ENCODE measurements around the gene DTD1.
A peak's percentile ranks its signal among the peaks of the same experiment; 100 is the strongest.

Gene DTD1

DNA sequence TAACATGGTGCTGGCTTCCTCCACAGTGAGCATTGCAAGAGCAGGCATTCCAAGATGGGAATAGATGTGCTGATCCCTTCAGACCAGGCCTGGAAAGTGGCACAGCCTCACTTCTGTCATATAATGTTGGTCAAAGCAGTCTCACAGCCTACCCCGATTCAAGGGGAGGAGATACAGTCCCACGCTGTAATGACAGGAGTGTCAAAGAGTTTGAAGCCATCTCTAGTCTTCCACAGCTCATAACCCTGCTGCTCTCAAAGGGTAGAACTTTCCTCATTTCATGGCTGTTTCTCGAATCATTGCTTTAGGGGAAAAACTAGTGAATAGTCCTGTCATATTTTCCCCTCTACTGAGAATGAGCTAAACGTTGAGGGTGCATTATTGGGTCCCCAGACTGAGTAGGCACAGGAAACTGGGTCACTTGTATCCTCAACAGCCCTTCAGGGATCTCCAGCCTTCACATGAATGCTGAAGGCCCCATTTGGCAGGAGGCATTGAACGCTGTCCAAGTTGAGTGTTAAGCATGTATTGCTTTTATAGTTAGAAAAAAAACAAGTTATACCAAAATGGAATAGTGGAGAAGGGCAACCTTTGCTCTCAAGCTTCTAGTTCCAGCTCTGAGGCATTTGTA lies 27.3 kb downstream of the DTD1 start:
- DNase-seq, result no peak

DNA sequence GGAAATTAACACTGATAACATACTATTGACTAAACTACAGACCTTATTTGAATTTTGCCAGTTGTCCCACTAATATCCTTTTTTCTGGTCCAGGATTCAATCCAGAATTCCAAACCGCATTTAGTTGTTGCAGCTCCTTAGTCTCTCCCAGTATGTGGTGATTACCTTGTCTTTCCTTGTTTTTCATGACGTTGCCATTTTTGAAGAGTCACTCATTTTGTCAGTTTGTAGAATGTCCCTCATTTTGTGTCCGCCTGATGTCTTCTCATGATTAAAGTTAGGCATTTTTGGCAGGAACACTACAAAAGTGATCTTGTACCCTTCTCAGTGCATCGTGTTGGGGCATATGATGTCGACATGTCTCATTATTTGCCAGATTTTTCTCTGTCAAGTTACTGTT lies 33.1 kb downstream of the DTD1 start:
- DNase-seq, result no peak

DNA sequence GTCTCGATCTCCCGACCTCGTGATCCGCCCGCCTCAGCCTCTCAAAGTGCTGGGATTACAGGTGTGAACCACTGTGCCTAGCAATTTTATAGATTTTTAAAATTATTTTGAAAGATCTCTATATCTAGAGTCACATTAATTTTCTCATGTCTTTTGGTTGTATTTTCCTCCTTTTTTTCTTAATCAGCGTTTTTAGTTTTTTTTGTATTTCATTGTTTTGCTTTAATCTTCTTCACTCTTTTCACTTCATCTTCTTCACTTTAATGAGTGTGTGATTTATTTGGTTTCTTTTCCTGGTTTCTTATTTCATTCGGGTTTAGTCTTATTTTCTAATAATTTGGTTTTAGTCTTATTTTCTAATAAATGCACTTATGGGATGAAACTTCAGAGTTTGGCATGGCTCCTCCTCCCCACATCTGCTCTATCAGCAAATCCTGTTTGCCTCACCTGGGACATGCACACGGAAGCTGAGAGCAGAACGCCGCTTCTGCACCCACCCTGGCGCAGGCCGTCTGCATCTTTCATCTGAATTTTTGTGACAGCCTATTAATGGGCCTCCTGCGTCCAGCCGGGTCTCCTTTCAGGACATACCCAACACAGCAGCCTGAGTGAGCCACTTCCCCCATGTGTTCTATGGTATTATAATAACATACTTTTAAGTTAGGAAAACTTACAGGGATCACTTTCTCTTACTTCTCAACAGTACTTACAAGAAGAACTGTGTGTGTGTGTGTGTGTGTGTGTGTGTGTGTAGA lies 35.5 kb downstream of the DTD1 start:
- DNase-seq, result no peak

DNA sequence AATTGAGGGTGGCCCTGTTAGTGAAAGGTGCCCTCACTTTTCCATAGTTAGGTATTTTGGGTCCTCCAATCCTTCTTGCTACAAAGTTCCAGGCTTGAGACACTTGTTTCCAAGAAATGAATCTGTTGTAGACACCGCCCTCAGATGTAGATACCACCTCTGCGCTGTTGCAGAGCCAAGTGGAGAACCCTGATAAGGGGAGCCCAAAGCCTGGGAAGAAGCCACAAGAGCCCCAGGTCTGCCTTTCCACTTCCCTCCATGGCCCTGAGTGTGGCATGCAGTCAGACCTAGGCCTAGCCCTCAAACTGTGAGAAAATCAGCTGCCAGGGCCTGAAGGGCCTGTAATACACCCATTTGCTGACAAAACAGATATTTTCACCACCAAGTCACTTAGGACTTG lies 37.1 kb downstream of the DTD1 start:
- no peak for DNase-seq

DNA sequence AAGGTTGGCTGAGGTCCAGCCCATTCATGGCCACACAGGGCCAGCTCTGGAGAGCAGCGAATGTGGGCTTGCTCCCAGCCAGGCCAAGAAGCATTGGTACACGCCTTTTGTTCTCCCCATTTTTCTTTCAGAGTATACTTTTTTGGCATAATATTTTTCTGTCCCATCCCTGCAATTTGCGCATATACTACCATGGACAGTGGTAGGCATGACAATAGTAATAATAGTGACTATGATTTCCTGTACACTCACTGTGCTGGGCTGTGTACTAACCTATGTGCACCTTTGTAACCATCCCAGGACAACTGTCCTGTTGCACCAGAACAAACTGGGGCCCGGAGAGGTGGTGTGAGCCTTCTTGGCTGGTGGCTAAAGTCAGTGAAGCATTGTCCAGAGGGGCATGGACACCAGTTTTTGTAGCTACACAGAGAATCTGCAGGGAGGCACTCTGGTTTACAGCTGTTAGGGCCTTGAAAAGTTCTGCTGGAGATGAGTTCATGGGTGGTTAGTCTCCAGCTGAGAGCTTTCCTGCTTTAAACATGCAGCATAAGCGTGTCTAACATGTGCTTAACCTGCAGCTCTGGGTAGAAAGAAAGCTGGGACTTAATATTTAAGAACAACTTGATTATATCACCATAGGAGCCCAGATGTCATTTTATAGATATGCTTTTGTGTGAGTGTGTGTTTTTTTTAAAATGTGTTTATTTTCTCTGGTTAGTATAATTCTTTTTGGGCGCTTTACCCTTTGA lies 38.2 kb downstream of the DTD1 start:
- no peak for DNase-seq

DNA sequence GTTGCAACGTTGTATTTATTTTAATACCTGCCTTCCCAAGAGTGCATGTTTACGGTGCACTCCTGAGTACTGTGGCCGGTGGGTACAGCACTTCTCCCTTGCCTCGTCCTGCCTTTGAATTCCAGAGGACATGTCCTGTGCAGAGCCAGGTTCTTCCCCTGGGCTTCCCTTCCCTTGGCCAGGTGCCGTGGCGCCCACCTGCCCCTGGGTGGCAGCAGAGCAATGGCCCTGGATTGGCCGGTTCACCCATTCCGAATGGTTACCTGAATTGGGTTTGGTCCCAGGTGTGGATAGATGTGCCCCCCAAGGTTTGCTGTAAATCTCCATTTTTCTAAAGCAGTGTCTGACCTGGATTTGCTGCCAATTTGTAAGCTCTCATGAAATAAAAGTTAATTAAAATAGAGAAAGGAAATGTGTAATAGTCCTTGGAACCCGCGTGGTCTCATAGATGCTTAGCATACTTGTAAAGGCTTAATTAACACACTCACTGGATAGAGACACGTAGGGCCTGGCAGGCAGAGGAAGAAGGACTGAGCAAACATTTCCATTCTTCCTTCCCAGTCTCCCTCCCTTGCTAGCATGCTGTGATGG lies 40.6 kb downstream of the DTD1 start:
- no peak for DNase-seq

DNA sequence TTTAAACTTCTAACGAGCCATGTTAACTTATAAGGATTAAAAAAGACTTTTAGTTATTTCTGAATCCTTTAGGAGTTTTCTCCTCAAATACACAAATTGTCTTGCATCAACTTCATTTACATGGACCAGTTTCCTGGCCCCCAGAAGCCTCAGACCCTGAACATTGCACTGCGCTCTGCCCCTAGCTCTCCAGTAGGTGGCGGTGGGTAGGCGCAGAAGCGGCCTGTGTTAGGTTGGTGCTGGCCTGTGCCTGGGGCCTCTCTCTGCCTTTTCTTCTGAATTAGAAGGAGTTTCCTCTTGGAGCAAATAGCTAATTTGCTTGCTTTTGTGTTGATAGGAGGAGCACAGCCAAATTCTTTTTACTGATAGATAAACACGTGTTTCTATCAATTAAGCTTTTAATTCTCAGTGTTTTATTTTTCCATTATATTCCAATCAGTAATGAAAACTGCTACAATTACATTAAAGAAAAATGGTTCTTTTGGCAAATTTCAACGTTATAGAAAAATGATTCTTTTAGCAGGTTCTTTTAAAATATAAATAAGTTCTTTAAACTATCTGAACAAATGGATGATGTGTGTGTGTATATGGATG lies 44.4 kb downstream of the DTD1 start:
- peak; percentile 47 for DNase-seq

DNA sequence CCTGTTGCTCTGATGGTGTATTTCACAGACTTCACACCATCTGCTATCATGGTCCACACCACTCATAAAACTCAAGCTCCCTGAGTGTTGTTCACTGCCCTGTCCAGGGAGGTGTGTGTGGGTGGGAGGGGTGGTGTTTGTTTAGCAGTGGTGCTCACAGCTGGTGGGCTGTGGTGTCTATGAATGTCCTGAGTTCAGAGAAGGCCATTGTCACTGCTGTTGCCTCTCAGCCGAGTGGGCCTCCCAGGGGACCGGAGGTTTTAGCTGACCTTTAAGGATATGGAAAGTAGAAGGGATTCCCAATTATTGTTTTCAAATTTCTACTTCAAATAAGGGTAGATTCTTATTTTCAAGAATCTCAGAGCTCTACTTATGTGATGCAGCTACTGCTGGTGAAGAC lies 45.6 kb downstream of the DTD1 start:
- DNase-seq, result no peak

DNA sequence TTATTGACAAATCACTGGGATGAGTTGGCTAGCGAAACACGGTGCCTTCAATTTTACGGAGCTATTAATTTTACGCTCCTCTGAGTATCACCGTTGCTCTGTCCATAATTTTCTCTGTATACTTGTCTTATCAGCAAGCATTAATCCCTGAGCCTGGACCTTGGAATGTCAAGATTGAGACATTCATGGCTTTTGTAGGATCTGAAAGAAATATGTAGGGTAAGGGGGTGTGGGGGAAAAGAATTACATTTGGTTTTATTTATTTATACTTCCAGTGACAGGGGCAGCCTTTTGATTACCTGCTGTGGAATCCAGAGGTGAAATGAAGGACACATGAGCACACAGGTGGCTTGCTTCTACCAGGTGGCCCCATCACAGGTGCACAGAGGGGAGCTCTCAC lies 46.6 kb downstream of the DTD1 start:
- DNase-seq, result no peak

DNA sequence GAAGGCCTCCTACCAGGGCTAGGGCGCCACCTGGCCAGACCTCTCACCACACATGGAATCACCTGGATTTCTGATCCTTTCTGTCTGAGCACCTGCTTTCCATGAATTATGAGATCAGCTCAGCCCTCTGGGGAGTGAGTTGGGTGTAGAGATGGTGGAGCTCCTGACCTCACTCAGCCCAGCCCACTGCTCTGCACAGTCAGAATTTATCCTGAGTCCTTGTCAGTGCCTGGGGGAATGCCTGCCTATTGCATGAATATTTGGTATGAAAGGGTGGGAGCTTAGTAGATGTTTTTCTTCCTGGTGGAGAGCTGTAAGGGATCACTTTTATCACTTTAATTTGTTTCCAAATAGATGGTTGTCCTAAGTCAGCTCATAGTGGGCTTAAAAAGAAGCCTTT lies 47.5 kb downstream of the DTD1 start:
- DNase-seq, result no peak

DNA sequence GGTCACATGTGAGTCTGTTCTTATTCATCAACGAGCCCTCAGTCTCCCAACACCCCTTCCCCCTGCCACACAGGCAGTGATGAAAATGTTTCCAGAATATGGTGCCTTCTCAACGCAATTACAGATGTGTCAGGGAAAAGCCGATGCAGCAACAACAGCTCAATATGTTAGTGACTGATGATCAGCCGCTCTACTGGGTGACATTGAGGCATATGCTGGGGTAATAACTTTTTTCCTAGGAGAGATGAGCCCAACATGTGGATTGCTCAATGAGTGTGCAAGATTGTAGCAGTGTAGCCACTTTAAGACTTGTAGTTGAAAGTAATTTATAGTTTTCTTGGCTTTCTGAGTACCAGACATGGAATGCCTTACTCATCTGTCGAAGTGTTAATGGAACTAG lies 49.4 kb downstream of the DTD1 start:
- no peak for DNase-seq

DNA sequence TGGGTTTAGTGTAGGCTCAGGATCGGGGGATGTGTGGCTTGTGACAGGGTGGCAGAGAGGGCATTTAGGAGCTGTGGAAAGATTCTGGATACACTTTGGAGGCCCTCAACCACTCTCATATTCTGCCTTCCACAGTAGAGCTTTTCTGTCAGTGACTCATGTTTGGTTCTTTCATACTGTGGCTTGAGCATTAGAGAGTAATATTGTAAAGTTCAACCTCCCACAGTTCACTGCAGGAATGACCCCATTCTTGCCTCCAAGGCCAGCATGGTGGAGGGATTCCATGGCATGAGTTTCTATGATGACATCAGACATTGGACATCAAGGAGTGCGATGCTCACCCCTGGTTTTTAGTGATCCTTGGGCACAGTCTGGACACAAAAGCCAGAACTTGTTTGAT lies 50.9 kb downstream of the DTD1 start:
- DNase-seq, result no peak

DNA sequence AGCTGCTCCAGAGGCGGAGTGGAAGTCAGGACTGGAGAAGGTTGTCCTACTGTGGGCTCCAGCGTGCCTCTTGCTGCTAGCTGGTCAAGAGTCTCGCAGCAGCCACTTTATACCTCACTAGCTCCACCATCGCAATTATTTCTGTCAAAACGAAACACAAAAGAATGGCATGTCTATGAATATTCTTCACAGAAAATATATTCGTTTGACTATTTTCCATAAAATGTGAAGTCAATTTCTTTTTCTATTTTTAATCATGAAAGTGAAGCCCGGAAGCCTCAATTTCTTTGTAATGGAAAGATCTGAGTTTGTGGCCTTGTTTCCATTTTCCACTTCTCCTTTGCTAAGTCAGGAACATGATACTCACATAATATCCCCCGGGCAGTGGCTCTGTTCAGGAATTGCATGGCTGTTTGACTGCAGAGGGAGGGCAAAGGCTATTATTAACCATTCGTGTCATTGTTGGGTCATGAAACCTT lies 51.7 kb downstream of the DTD1 start:
- no peak for DNase-seq

DNA sequence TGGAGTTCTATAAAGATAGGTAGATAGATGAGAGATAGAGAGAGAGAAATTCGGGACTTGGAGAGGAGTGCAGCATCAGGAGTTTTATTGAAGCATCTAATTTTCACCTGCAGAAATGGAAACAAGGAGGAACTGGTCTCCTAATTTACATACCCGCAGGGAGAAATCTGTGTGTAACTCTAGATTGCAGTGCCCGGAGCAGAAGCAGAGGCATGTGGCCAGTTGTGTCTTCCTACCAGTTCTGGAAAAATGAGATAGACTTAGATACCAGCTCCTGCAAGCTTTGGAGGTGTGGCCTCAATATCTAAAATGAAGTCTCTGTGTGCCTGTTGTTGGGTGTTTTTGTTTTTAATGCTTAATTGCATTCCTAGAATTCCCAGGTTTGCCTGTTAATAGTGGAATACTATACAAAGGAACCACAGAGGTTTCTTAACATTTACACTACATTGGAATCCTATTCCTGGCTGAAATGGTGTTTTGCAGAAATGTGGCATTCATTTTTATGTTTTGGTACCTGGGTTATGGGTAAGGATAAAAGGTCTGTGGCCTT lies 57.4 kb downstream of the DTD1 start:
- DNase-seq, result no peak

DNA sequence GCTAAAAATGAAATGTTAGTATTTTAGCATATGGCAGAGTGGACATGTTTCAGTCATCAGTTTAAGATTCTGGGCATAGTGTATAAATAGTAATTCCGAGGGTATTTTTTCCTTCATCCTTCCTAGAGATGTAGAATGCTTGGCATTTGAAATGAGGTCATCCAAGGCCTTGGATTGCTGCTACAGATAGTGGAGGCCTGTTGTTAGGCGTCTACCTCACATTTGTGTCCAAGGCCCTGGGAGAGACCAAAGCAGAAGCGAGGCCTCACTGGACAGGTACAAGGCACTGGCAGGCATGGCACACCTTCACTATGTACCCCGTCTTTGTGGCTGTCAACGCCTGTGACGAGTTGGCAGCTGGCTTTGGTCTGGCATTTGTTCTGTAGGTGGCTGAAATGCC lies 58.0 kb downstream of the DTD1 start:
- DNase-seq, result no peak

DNA sequence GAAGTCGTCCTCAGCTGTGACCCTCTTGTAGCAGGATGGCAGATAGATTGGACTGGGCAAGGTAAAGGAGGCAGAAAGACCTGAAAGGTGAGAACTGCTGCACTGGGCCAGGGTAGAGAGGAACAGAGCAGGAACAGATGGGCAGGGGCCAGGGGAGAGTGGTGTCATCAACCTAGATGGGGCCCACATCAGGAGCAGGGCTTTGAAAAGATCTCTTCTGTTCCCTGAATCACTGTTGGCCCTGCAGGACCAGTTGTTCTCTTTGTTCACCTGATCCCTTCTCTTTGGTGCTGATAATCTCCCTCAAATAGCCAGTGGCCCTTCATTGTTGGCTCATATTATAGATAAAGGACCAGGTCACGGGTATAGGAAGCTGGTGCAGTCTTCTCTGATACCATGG lies 59.9 kb downstream of the DTD1 start:
- no peak for DNase-seq

DNA sequence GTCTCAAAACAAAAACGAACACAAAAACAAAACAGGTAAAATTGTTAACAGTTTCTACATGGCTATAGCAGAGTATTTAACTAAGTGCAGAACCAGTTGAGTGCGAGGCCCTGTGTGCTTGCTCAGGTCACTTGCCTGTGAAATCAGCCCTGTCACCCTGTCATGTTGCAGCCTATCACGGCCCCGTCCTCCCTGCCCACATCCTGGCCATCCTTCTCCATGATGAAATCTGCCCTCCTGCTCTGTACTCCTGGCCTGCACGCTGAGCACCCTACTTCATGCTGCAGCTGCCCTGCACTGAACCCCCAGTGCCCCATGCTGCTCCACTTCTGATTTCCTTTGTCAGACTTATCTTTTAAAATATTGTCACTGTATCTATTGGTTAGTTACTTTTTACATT lies 62.4 kb downstream of the DTD1 start:
- DNase-seq, result no peak

DNA sequence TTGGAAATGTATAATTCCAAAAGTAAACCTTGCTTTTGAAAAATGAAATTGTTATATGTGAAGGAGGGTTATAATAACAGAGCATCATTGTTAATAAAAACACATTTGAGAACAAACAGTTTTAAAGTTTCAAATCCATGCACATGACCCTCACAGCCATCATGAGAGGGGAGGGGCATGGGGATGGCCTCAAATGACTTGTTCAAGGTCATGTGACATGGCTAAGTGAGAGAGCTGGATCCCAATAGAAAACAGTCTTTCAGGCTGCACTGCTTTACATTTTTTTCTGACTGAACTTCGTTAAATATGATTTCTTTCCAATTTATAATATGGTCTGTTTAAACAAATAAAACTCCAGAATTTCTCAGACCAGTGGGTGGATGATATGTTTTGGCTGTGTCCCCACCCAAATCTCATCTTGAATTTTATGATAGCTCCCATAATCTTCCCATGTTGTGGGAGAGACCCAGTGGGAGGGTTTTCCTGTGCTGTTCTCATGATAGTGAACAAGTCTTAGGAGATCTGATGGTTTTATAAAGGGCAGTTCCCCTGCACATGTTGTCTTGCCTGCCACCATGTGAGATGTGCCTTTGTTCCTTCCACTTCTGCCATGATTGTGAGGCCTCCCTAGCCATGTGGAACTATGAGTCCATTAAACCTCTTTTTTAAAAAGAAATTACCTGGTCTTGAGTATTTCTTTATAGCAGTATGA lies 66.0 kb downstream of the DTD1 start:
- DNase-seq, result no peak

DNA sequence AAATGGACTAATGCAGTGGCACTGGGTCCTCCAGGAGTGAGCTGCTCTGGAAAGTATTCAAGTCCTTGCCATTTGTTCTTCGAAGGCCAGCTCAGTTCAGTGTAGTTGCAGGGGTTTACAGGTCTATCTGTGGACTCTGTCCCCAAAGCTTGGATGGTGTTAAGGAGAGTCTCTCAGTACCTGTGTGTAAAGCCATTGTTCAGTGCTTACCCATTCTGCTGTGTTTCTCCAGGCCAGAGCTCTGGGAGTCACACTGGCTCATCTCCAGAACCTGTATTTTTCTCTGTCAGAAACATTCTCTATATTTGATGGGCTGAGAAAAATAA lies 66.6 kb downstream of the DTD1 start:
- no peak for DNase-seq

DNA sequence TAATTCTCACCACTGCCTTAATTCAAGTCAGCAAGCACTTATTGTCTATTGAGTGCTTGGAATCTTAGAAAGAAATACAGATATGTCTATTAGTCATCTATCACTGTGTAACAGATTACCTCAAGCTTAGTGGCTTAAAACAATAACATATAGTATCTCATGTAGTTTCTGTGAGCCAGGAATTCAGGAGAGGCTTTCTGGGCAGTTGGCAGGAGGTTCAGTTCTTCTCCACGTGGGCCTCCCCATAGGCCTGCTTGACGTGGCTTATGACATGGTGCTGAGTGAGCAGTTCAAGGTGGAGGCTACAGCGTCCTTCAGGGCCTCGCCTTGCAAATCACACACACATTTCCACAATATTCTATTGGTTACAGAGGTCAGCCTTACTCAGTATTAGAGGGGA lies 69.7 kb downstream of the DTD1 start:
- no peak for DNase-seq

DNA sequence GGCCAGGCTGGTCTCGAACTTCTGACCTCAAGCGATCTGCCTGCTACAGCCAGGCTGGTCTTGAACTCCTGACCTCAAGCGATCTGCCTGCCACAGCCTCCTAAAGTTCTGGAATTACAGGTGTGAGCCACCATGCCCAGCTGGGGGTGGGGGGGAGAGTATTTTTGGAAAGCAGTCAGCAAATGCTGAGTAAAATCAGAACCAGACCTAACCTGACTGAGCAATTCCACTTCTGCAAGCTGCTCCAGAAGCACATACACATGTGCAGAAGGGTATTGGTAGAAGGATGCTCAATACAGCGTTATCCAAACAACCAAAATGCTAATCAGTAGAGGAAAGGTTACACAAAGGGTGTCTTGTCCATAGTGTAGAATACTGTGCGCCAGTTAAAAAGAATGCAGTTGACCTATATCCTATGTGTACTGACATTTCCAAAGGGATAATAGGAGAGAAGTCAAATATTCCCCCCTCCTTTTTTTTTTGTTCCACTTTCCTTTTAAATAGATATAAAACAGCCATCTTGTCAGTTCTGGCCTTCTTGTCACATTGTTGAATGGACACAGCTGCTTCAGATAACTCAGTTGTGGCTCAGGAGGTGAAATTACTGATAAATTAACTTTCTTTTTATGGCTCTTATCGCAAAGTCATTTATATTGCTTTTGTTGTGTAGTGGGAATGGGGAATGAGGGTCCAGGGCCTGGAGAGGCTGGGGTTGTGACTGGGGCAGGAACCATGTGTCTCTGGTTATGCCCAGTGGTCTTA lies 74.6 kb downstream of the DTD1 start:
- DNase-seq, result no peak

DNA sequence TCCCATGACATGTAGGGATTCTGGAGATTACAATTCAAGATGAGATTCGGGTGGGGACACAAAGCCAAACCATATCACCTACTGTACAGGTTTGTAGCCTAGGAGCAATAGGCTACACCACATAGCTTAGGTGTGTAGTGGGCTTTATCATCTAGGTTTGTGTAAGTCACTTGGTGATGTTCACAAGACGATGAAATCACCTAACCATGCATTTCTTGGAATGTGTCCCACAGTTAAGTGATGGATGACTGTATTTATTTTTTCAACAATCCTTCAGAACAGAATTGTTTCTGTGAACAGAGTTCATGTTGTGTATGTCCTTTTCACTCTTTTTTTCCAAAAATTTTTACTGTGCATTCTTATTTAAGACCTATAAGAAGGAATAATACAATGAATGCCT lies 76.1 kb downstream of the DTD1 start:
- DNase-seq, result no peak
